ENCODE measurements around the gene GALNT2.

- peak; percentile 96 for TF ChIP-seq CTCF (IDR thresholded peaks at IDR 0.05)
- TF ChIP-seq ZFX (IDR thresholded peaks at IDR 0.05; ENCODE audit: borderline replicate concordance): no peak
Measured at GRCh38 chr1:230167419-230167852, 100.4 kb downstream of the GALNT2 start.
